Measurements from ENCODE around the gene PLEKHN1.
"Not testable (repeated sequence)": the region's sequence is repeated elsewhere in the genome, so short reads cannot be mapped to it uniquely, and the experiment has no call there.

GRCh38 chr1:1010131-1010530 lies 43.8 kb downstream of the PLEKHN1 start:
- not testable (repeated sequence) for TF ChIP-seq CTCF, POLR2A (IDR thresholded peaks at IDR 0.05)

Data from tibial nerve (tissue), 3 donors.